Bronchial epithelial cell (primary cell): ENCODE results near the gene TEX2. TPM values are rescaled to one million over a fixed set of nuclear protein-coding genes. Genes with fewer than 3 reads are reported as not detected.
"Not testable (repeated sequence)": the region's sequence is repeated elsewhere in the genome, so short reads cannot be mapped to it uniquely, and the experiment has no call there.

Experiments used
- DNase-seq: peaks from one replicate; pipeline ENCODE4 v3.0.0-alpha.2; 2010; ENCODE audit warnings: low read depth
- FAIRE-seq: peaks from 2 replicates; lab custom pipeline; 2011; peaks lifted over from hg19 to GRCh38; lab: Jason Lieb, UNC
- H3K27me3 ChIP-seq: 2 replicates; pipeline ENCODE4 v1.5.1; 2011; ENCODE audit warnings: low read length; ENCODE audit not compliant: control insufficient read depth, insufficient read depth
- H3K36me3 ChIP-seq: 2 replicates; pipeline ENCODE4 v1.5.1; 2011; ENCODE audit warnings: low read length; ENCODE audit not compliant: control insufficient read depth, insufficient read depth
- H3K4me3 ChIP-seq: 2 replicates; pipeline ENCODE4 v1.5.1; 2011; ENCODE audit warnings: mild to moderate bottlenecking, low read depth, low read length, control low read depth
- CTCF ChIP-seq: IDR thresholded peaks from 2 replicates; pipeline ENCODE4 v1.5.1; 2011; ENCODE audit warnings: mild to moderate bottlenecking, moderate library complexity, low read length, control low read depth, inconsistent platforms; ENCODE audit not compliant: insufficient read depth, severe bottlenecking
- total RNA-seq: library from RNA; depleted of rRNA; stranded (reverse); fragments of >200 nt; gene quantifications from 2 replicates; pipeline ENCODE4 v1.2.1, GENCODE V29; 2014

The TEX2 gene
- total RNA-seq, 1 donor from 2014 or later = 14.7 TPM

GRCh38 chr17:64213995-64214811 lies 48.9 kb downstream of the TEX2 start:
- no peaks in the 10 kb centered on the region for H3K27me3 ChIP-seq
- no peak for TF ChIP-seq CTCF
- peaks cover 2% of the 10 kb centered on the region for H3K36me3 ChIP-seq
- no peak for FAIRE-seq
- no peak for DNase-seq
- H3K4me3 ChIP-seq = no peak overlapping the region

- FAIRE-seq (no peak), DNase-seq (no peak)
- H3K4me3 ChIP-seq = no peak overlapping the region
- H3K27me3 ChIP-seq = no peaks in the 10 kb centered on the region
- no peak for TF ChIP-seq CTCF
- peaks cover 2% of the 10 kb centered on the region for H3K36me3 ChIP-seq
These were observed 50.9 kb downstream of the TEX2 start for GRCh38 chr17:64212122-64212521.

GRCh38 chr17:64209983-64210382 lies 53.1 kb downstream of the TEX2 start:
- FAIRE-seq (no peak), DNase-seq (peak; percentile 91)
- no peak for TF ChIP-seq CTCF
- H3K4me3 ChIP-seq = no peak overlapping the region
- H3K27me3 ChIP-seq = no peaks in the 10 kb centered on the region
- H3K36me3 ChIP-seq = peaks cover 2% of the 10 kb centered on the region

- FAIRE-seq (no peak), DNase-seq (no peak)
- no peaks in the 10 kb centered on the region for H3K27me3 ChIP-seq
- no peak overlapping the region for H3K4me3 ChIP-seq
- no peak for TF ChIP-seq CTCF
- H3K36me3 ChIP-seq = peaks cover 2% of the 10 kb centered on the region
These were observed 53.6 kb downstream of the TEX2 start for GRCh38 chr17:64209356-64209941.

- H3K27me3 ChIP-seq, H3K4me3 ChIP-seq, H3K36me3 ChIP-seq, DNase-seq, FAIRE-seq: not testable (repeated sequence)
These were observed 54.4 kb downstream of the TEX2 start for GRCh38 chr17:64208656-64209055.

- TF ChIP-seq CTCF = no peak
- no peaks in the 10 kb centered on the region for H3K36me3 ChIP-seq
- no peak overlapping the region for H3K4me3 ChIP-seq
- no peak for FAIRE-seq
- no peak for DNase-seq
- H3K27me3 ChIP-seq = no peaks in the 10 kb centered on the region
These were observed 57.3 kb downstream of the TEX2 start for GRCh38 chr17:64205804-64206203.
